A549 (cell line): ENCODE measurements around the gene MFF. TPM values are rescaled to one million over a fixed set of nuclear protein-coding genes. Genes with fewer than 3 reads are reported as not detected.

Experiments
- ATAC-seq, 2 experiments: fragments of 200-7000 bp in 1 of 2; fragments of >200 bp in 1 of 2; cut with Nextera tagmentation in 1 of 2; cut with Tn5 transposase in 1 of 2; 3 replicates each; pipeline versions ENCODE4 v1.8.0 to v1.9.1; 2018 to 2020; ENCODE audit warnings: mild to moderate bottlenecking in 1 of 2, moderate library complexity in 1 of 2
- CTCF ChIA-PET: fragments of 300-600 bp; sonication (Branson Sonifier 250); formaldehyde crosslinking; extraction: SDS; loops from one replicate; lab custom pipeline; 2021; ENCODE audit warnings: antibody characterized with exemption, inconsistent platforms; lab: Yijun Ruan, JAX
- POLR2A ChIA-PET: fragments of 350-600 bp; formaldehyde crosslinking; extraction: SDS; loops from one replicate; lab custom pipeline; 2021; ENCODE audit warnings: antibody characterized with exemption, inconsistent platforms; lab: Yijun Ruan, JAX
- DNase-seq, 2 experiments: peaks; one replicate each; pipeline versions ENCODE4 v3.0.0 to v3.0.0-alpha.2; 2011 to 2016; ENCODE audit warnings: low read depth in 1 of 2, low spot score in 1 of 2
- FAIRE-seq: peaks from 2 replicates; lab custom pipeline; 2011; peaks lifted over from hg19 to GRCh38; lab: Jason Lieb, UNC
- H3K27ac ChIP-seq, 2 experiments: fragments of >200 bp; sonication (Bioruptor Twin); formaldehyde crosslinking; 3 replicates each; pipeline ENCODE4 v1.5.1; 2016 to 2017
- H3K4me1 ChIP-seq: fragments of >200 bp; sonication (Bioruptor Twin); formaldehyde crosslinking; 3 replicates; pipeline ENCODE4 v1.6.1; 2016
- H3K4me2 ChIP-seq: fragments of >200 bp; sonication (Bioruptor Twin); formaldehyde crosslinking; 3 replicates; pipeline ENCODE4 v1.6.1; 2016
- H3K4me3 ChIP-seq: fragments of >200 bp; sonication (Bioruptor Twin); formaldehyde crosslinking; 3 replicates; pipeline ENCODE4 v1.5.1; 2016
- H3K9me3 ChIP-seq: fragments of >200 bp; sonication (Bioruptor Twin); formaldehyde crosslinking; 3 replicates; pipeline ENCODE4 v1.6.1; 2016
- ATOH8 ChIP-seq: fragments of 250-450 bp; sonication (Bioruptor Pico); IDR thresholded peaks from 2 replicates; pipeline ENCODE4 v1.5.0; 2020; ENCODE audit warnings: low read depth, mild to moderate bottlenecking, moderate library complexity
- BCL3 ChIP-seq: fragments of >200 bp; sonication (Bioruptor Twin); formaldehyde crosslinking; IDR thresholded peaks from 3 replicates; pipeline ENCODE4 v1.6.1; 2016
- BHLHE40 ChIP-seq: IDR thresholded peaks from 2 replicates; pipeline ENCODE4 v1.6.1; 2012; ENCODE audit warnings: low read depth, low read length, inconsistent platforms
- CEBPB ChIP-seq, 2 experiments: fragments of >200 bp in 1 of 2; sonication (Bioruptor Twin) in 1 of 2; formaldehyde crosslinking in 1 of 2; IDR thresholded peaks; 2 replicates each; pipeline ENCODE4 v1.6.1; 2012 to 2016
- CHD4 ChIP-seq: fragments of 200-600 bp; sonication (generic); IDR thresholded peaks from 2 replicates; pipeline ENCODE4 v1.6.1; 2016; ENCODE audit warnings: antibody characterized with exemption, mild to moderate bottlenecking, borderline replicate concordance
- E2F6 ChIP-seq: IDR thresholded peaks from 2 replicates; pipeline ENCODE4 v1.6.1; 2012; ENCODE audit warnings: low read depth, borderline replicate concordance
- EHF ChIP-seq: fragments of 250-450 bp; sonication (Bioruptor Pico); IDR thresholded peaks from 2 replicates; pipeline ENCODE4 v1.5.0; 2020; ENCODE audit warnings: mild to moderate bottlenecking
- ELK1 ChIP-seq: fragments of 150-350 bp; IDR thresholded peaks from 2 replicates; pipeline ENCODE4 v1.6.1; 2014; ENCODE audit warnings: low read depth, mild to moderate bottlenecking, low read length
- EP300 ChIP-seq, 2 experiments: fragments of >200 bp; sonication (Bioruptor Twin); formaldehyde crosslinking; IDR thresholded peaks; 2 replicates in 1 of 2; 3 replicates in 1 of 2; pipeline ENCODE4 v1.6.1; 2016 to 2017
- FOXS1 ChIP-seq: fragments of 250-450 bp; sonication (Bioruptor Pico); IDR thresholded peaks from 2 replicates; pipeline ENCODE4 v1.5.0; 2020; ENCODE audit warnings: mild to moderate bottlenecking, moderate library complexity
- GATA3 ChIP-seq: IDR thresholded peaks from 2 replicates; pipeline ENCODE4 v1.6.1; 2012; ENCODE audit warnings: borderline replicate concordance
- HDAC2 ChIP-seq: fragments of 200-600 bp; sonication (generic); IDR thresholded peaks from 2 replicates; pipeline ENCODE4 v1.6.1; 2016
- HEYL ChIP-seq: fragments of 250-450 bp; sonication (Bioruptor Pico); IDR thresholded peaks from 2 replicates; pipeline ENCODE4 v1.8.0; 2021; ENCODE audit warnings: mild to moderate bottlenecking, moderate library complexity
- HOXA7 ChIP-seq: fragments of 250-450 bp; sonication (Bioruptor Pico); IDR thresholded peaks from 2 replicates; pipeline ENCODE4 v1.5.0; 2020; ENCODE audit warnings: mild to moderate bottlenecking, moderate library complexity
- HOXB13 ChIP-seq: fragments of 250-450 bp; sonication (Bioruptor Pico); IDR thresholded peaks from 2 replicates; pipeline ENCODE4 v1.5.0; 2020; ENCODE audit warnings: low read depth, mild to moderate bottlenecking, moderate library complexity
- HOXB5 ChIP-seq: fragments of 250-450 bp; sonication (Bioruptor Pico); IDR thresholded peaks from 2 replicates; pipeline ENCODE4 v1.5.0; 2020; ENCODE audit warnings: mild to moderate bottlenecking, moderate library complexity
- JUNB ChIP-seq: fragments of >200 bp; sonication (Bioruptor Twin); formaldehyde crosslinking; IDR thresholded peaks from 2 replicates; pipeline ENCODE4 v1.6.1; 2016
- KDM1A ChIP-seq: fragments of 200-600 bp; sonication (generic); IDR thresholded peaks from 2 replicates; pipeline ENCODE4 v1.6.1; 2016; ENCODE audit warnings: low read depth, mild to moderate bottlenecking
- KDM5A ChIP-seq: fragments of 200-600 bp; sonication (generic); IDR thresholded peaks from 2 replicates; pipeline ENCODE4 v1.6.1; 2016; ENCODE audit warnings: antibody characterized with exemption, mild to moderate bottlenecking
- PBX3 ChIP-seq: IDR thresholded peaks from 2 replicates; pipeline ENCODE4 v1.6.1; 2012
- PHF8 ChIP-seq: fragments of 200-600 bp; sonication (generic); IDR thresholded peaks from 2 replicates; pipeline ENCODE4 v1.6.1; 2016; ENCODE audit warnings: low read depth, mild to moderate bottlenecking, antibody characterized with exemption, moderate library complexity, borderline replicate concordance
- POLR2A ChIP-seq: IDR thresholded peaks from 2 replicates; pipeline ENCODE4 v1.6.1; 2012; ENCODE audit warnings: mild to moderate bottlenecking, low read length
- RAD21 ChIP-seq, 2 experiments: fragments of >200 bp in 1 of 2; sonication (Bioruptor Twin) in 1 of 2; formaldehyde crosslinking in 1 of 2; IDR thresholded peaks in 1 of 2; conservative IDR thresholded peaks in 1 of 2; 2 replicates in 1 of 2; 3 replicates in 1 of 2; pipeline ENCODE4 v1.6.1; 2012 to 2018; ENCODE audit warnings: inconsistent platforms in 1 of 2
- RFX5 ChIP-seq: fragments of 450-650 bp; IDR thresholded peaks from 2 replicates; pipeline ENCODE4 v1.7.1; 2014; ENCODE audit warnings: antibody characterized with exemption, mild to moderate bottlenecking, moderate library complexity
- RNF2 ChIP-seq: fragments of 200-600 bp; sonication (generic); IDR thresholded peaks from 2 replicates; pipeline ENCODE4 v1.6.1; 2016; ENCODE audit warnings: low read depth, mild to moderate bottlenecking, antibody characterized with exemption, moderate library complexity, borderline replicate concordance
- SREBF2 ChIP-seq: fragments of 450-650 bp; IDR thresholded peaks from 2 replicates; pipeline ENCODE4 v1.6.1; 2014; ENCODE audit warnings: mild to moderate bottlenecking, moderate library complexity
- TFCP2L1 ChIP-seq: fragments of 250-450 bp; sonication (Bioruptor Pico); IDR thresholded peaks from 2 replicates; pipeline ENCODE4 v1.5.0; 2021; ENCODE audit warnings: mild to moderate bottlenecking
- USF2 ChIP-seq: fragments of 450-650 bp; IDR thresholded peaks from 2 replicates; pipeline ENCODE4 v1.6.1; 2014; ENCODE audit warnings: antibody characterized with exemption
- ZC3H11A ChIP-seq: fragments of 450-650 bp; IDR thresholded peaks from 2 replicates; pipeline ENCODE4 v1.6.1; 2014; ENCODE audit warnings: antibody characterized with exemption, mild to moderate bottlenecking
- ZFP36 ChIP-seq: fragments of 450-650 bp; IDR thresholded peaks from 2 replicates; pipeline ENCODE4 v1.6.1; 2014; ENCODE audit warnings: borderline replicate concordance; ENCODE audit not compliant: partially characterized antibody
- ZSCAN20 ChIP-seq: fragments of 250-450 bp; sonication (Bioruptor Pico); IDR thresholded peaks from 2 replicates; pipeline ENCODE4 v1.8.0; 2022; ENCODE audit warnings: mild to moderate bottlenecking, moderate library complexity
- WGBS: methylation state at CpG from one replicate; pipeline ENCODE4 v1.1.6; 2017; ENCODE audit errors: missing lambda C conversion rate; 5-methylcytosine and 5-hydroxymethylcytosine counted together
- polyA plus RNA-seq, 4 experiments: library from polyadenylated mRNA; depleted of rRNA in 3 of 4; stranded (reverse); fragments of >200 nt; fragmentation: RNase III in 1 of 4; extraction: RNeasy Plus Mini Kit Qiagen cat#74134 plus additional on column Dnase treatment in 1 of 4; gene quantifications; 2 replicates in 3 of 4; 3 replicates in 1 of 4; pipeline ENCODE4 v1.2.3, GENCODE V29; 2011 to 2017

MFF gene
- polyA plus RNA-seq, 2 of the 4 experiments (the other 2 are of a cell fraction) = 135 to 252 TPM

GRCh38 chr2:227388537-227389011, 63.5 kb downstream of the MFF start (continued):
- no peak for TF ChIP-seq ZFP36
- peak; percentile 99 for TF ChIP-seq JUNB
- peak; percentile 74; the same call in 1 of the 2 replicates for TF ChIP-seq ATOH8
- TF ChIP-seq RNF2 = no peak
- TF ChIP-seq CEBPB (IDR thresholded peaks at IDR 0.05) = peak; percentile 98 to 99
- no peak for TF ChIP-seq SREBF2
- TF ChIP-seq E2F6 = peak; percentile 65; the same call in 1 of the 2 replicates
- TF ChIP-seq KDM5A = no peak
- TF ChIP-seq ZC3H11A = no peak
- TF ChIP-seq RAD21 (conservative IDR thresholded peaks at IDR 0.05 in 1 of 2, IDR thresholded peaks at IDR 0.05 in 1 of 2) = peak; percentile 41 to 68; a peak in 4 of 5 replicates
- TF ChIP-seq POLR2A = no peak
- TF ChIP-seq BCL3 = peak; percentile 98
- no peak for TF ChIP-seq RFX5
- no peak for TF ChIP-seq BHLHE40
- TF ChIP-seq ELK1 = no peak
- TF ChIP-seq ZSCAN20 (CRISPR knock-in tag) = peak; percentile 79
- no peak for TF ChIP-seq USF2
- no peak for TF ChIP-seq KDM1A
- peak; percentile 99 for TF ChIP-seq GATA3
- TF ChIP-seq CHD4 = no peak
- TF ChIP-seq HDAC2 = no peak
- 0 out of 2 replicates have a peak, but pooled peaks have one; percentile 39 for TF ChIP-seq HEYL (CRISPR knock-in tag)
- TF ChIP-seq EP300 (IDR thresholded peaks at IDR 0.05) = peak; percentile 100

GRCh38 chr2:227389231-227389630, 64.2 kb downstream of the MFF start:
- H3K9me3 ChIP-seq = 0 out of 3 replicates have a peak, but pooled peaks cover 7% of the 10 kb centered on the region
- FAIRE-seq (no peak), DNase-seq (no peak), ATAC-seq (no peak)
- peak overlapping the region; percentile 64 for H3K4me2 ChIP-seq
- ChIA-PET CTCF (interaction anchor here (1.2 to 1.3 kb wide), 2 partner anchors 17 to 80 kb away, joined by 3 to 4 read pairs; no protein-coding TSS in a partner anchor), POLR2A (no interaction called here)
- H3K27ac ChIP-seq = peak overlapping the region; percentile 88 to 99
- H3K4me1 ChIP-seq = peaks cover 77% of the 10 kb centered on the region
- TF ChIP-seq TFCP2L1 (CRISPR knock-in tag) (no peak), PBX3 (no peak), EHF (peak; percentile 66; the same call in 1 of the 2 replicates), CEBPB (IDR thresholded peaks at IDR 0.05) (no peak), CHD4 (peak; percentile 54; the same call in 1 of the 2 replicates), HOXA7 (CRISPR knock-in tag) (peak; percentile 75; the same call in 1 of the 2 replicates), ZSCAN20 (CRISPR knock-in tag) (peak; percentile 89; the same call in 1 of the 2 replicates), PHF8 (no peak), FOXS1 (0 out of 2 replicates have a peak, but pooled peaks have one; percentile 19), KDM1A (peak; percentile 55; the same call in 1 of the 2 replicates), HEYL (CRISPR knock-in tag) (peak; percentile 85), HOXB5 (CRISPR knock-in tag) (peak; percentile 72), HDAC2 (peak; percentile 69), HOXB13 (CRISPR knock-in tag) (peak; percentile 73; the same call in 1 of the 2 replicates)
- 49% methylated on average over 3 of the region's 3 CpGs for WGBS
- H3K4me3 ChIP-seq = no peak overlapping the region
